Loucy (cell line): ENCODE measurements around the gene DCAF6.

Experiments used
- H2AFZ ChIP-seq: fragments of 200-600 bp; sonication (generic); 2 replicates; pipeline ENCODE4 v1.6.0; 2016; ENCODE audit warnings: antibody characterized with exemption, mild to moderate bottlenecking, low read length, moderate library complexity
- H3F3A ChIP-seq: fragments of 200-600 bp; 2 replicates; pipeline ENCODE4 v1.6.0; 2016; ENCODE audit warnings: antibody characterized with exemption, low read depth, mild to moderate bottlenecking
- H3K27me3 ChIP-seq: fragments of 200-600 bp; sonication (generic); 2 replicates; pipeline ENCODE4 v1.6.1; 2014; ENCODE audit warnings: low read length, mild to moderate bottlenecking; ENCODE audit not compliant: insufficient read depth, poor library complexity, severe bottlenecking
- H3K36me3 ChIP-seq: fragments of 200-600 bp; sonication (generic); 2 replicates; pipeline ENCODE4 v1.6.1; 2016; ENCODE audit warnings: low read length; ENCODE audit not compliant: insufficient read depth
- H3K4me1 ChIP-seq: fragments of 200-600 bp; sonication (generic); 2 replicates; pipeline ENCODE4 v1.5.1; 2014; ENCODE audit warnings: low read length, mild to moderate bottlenecking; ENCODE audit not compliant: insufficient read depth, poor library complexity, severe bottlenecking
- H3K4me2 ChIP-seq: fragments of 200-600 bp; sonication (generic); 2 replicates; pipeline ENCODE4 v1.6.0; 2014; ENCODE audit warnings: antibody characterized with exemption, low read length, low read depth, mild to moderate bottlenecking; ENCODE audit not compliant: poor library complexity, severe bottlenecking
- H3K4me3 ChIP-seq: fragments of 200-600 bp; sonication (generic); 2 replicates; pipeline ENCODE4 v1.5.1; 2014; ENCODE audit warnings: low read length, mild to moderate bottlenecking, mixed read lengths; ENCODE audit not compliant: poor library complexity, severe bottlenecking
- H3K79me2 ChIP-seq: fragments of 200-600 bp; sonication (generic); 2 replicates; pipeline ENCODE4 v1.6.1; 2014; ENCODE audit warnings: low read length; ENCODE audit not compliant: insufficient read depth
- H3K9ac ChIP-seq: fragments of 200-600 bp; sonication (generic); 2 replicates; pipeline ENCODE4 v1.6.0; 2014; ENCODE audit warnings: mild to moderate bottlenecking, low read depth, low read length, moderate library complexity; ENCODE audit not compliant: poor library complexity, severe bottlenecking
- H3K9me2 ChIP-seq: fragments of 200-600 bp; sonication (generic); replicated peaks from 2 replicates; pipeline ENCODE4 v1.6.1; 2016; ENCODE audit warnings: low read depth, low read length, mixed read lengths
- H3K9me3 ChIP-seq: fragments of 200-600 bp; sonication (generic); 2 replicates; pipeline ENCODE4 v1.6.1; 2014; ENCODE audit warnings: mild to moderate bottlenecking, antibody characterized with exemption, low read length, low read depth; ENCODE audit not compliant: insufficient read depth
- H4K20me1 ChIP-seq: fragments of 200-600 bp; sonication (generic); 2 replicates; pipeline ENCODE4 v1.6.0; 2014; ENCODE audit warnings: antibody characterized with exemption, low read length, mild to moderate bottlenecking; ENCODE audit not compliant: insufficient read depth, poor library complexity, severe bottlenecking
- CTCF ChIP-seq: fragments of 200-600 bp; sonication (generic); conservative IDR thresholded peaks from 2 replicates; pipeline ENCODE4 v1.5.1; 2014; ENCODE audit warnings: mild to moderate bottlenecking, antibody characterized with exemption, low read length
- EZH2phosphoT487 ChIP-seq: fragments of 200-600 bp; IDR thresholded peaks from 2 replicates; pipeline ENCODE4 v1.6.1; 2018; ENCODE audit warnings: antibody characterized with exemption, mild to moderate bottlenecking, moderate library complexity, borderline replicate concordance

DCAF6 gene

GRCh38 chr1:168064216-168064615 is 127.7 kb downstream of the DCAF6 start:
- no peak for TF ChIP-seq CTCF
- no peak for TF ChIP-seq EZH2phosphoT487
- Histone ChIP-seq H3K79me2 (no peaks in the 10 kb centered on the region), H3F3A (no peaks in the 10 kb centered on the region), H3K4me1 (no peaks in the 10 kb centered on the region), H3K4me2 (no peak overlapping the region), H2AFZ (no peak overlapping the region), H3K9me3 (no peaks in the 10 kb centered on the region), H3K27me3 (no peaks in the 10 kb centered on the region), H3K4me3 (no peak overlapping the region), H4K20me1 (no peaks in the 10 kb centered on the region), H3K36me3 (peaks cover 51% of the 10 kb centered on the region), H3K9ac (no peak overlapping the region), H3K9me2 (no peaks in the 10 kb centered on the region)

GRCh38 chr1:168065506-168065905 is 129.0 kb downstream of the DCAF6 start:
- H4K20me1 ChIP-seq: no peaks in the 10 kb centered on the region
- no peaks in the 10 kb centered on the region for H3K9me3 ChIP-seq
- TF ChIP-seq CTCF: no peak
- H3F3A ChIP-seq: no peaks in the 10 kb centered on the region
- H3K79me2 ChIP-seq: no peaks in the 10 kb centered on the region
- no peak overlapping the region for H3K4me2 ChIP-seq
- H2AFZ ChIP-seq: no peak overlapping the region
- H3K4me1 ChIP-seq: no peaks in the 10 kb centered on the region
- no peaks in the 10 kb centered on the region for H3K9me2 ChIP-seq
- H3K27me3 ChIP-seq: no peaks in the 10 kb centered on the region
- H3K4me3 ChIP-seq: no peak overlapping the region
- H3K9ac ChIP-seq: no peak overlapping the region
- peaks cover 57% of the 10 kb centered on the region for H3K36me3 ChIP-seq

- no peaks in the 10 kb centered on the region for H3K79me2 ChIP-seq
- no peaks in the 10 kb centered on the region for H3F3A ChIP-seq
- H3K4me1 ChIP-seq: no peaks in the 10 kb centered on the region
- H4K20me1 ChIP-seq: no peaks in the 10 kb centered on the region
- peaks cover 70% of the 10 kb centered on the region for H3K36me3 ChIP-seq
- H3K27me3 ChIP-seq: no peaks in the 10 kb centered on the region
- no peak overlapping the region for H2AFZ ChIP-seq
- H3K9ac ChIP-seq: no peak overlapping the region
- H3K4me3 ChIP-seq: no peak overlapping the region
- no peak for TF ChIP-seq CTCF
- H3K9me3 ChIP-seq: no peaks in the 10 kb centered on the region
- H3K4me2 ChIP-seq: no peak overlapping the region
- H3K9me2 ChIP-seq: no peaks in the 10 kb centered on the region
Observed at GRCh38 chr1:168069384-168069783, 132.9 kb downstream of the DCAF6 start.
